Measurements from ENCODE around the gene GSG1L. TPM values are rescaled to one million over a fixed set of nuclear protein-coding genes. Genes with fewer than 3 reads are reported as not detected.

Gene GSG1L
- total RNA-seq, 1 experiment from 2014 or later, result not detected

- H3K9ac ChIP-seq (ENCODE audit: low read length), result no peak overlapping the region
- H4K20me1 ChIP-seq (ENCODE audit: insufficient read depth, low read depth, low read length), result no peaks in the 10 kb centered on the region
- no peak overlapping the region for H2AFZ ChIP-seq (ENCODE audit: low read length)
- no peaks in the 10 kb centered on the region for H3K4me1 ChIP-seq (ENCODE audit: low read length)
- H3K9me2 ChIP-seq (replicated peaks; ENCODE audit: insufficient read depth, low read length), result no peaks in the 10 kb centered on the region
- no peak overlapping the region for H3K4me2 ChIP-seq (ENCODE audit: low read depth, low read length, poor library complexity, severe bottlenecking)
- no peaks in the 10 kb centered on the region for H3K27me3 ChIP-seq (ENCODE audit: low read length)
- H3K4me3 ChIP-seq (ENCODE audit: low read length), result no peak overlapping the region
- no peaks in the 10 kb centered on the region for H3K9me3 ChIP-seq (ENCODE audit: low read length)
- no peaks in the 10 kb centered on the region for H3K36me3 ChIP-seq (ENCODE audit: insufficient read depth, low read length)
- H3K79me2 ChIP-seq (ENCODE audit: low read length), result no peaks in the 10 kb centered on the region
- DNase-seq, result no peak
- no peak overlapping the region for H3K27ac ChIP-seq (ENCODE audit: low read length)
Measured at GRCh38 chr16:27751676-27752075, 311.8 kb downstream of the GSG1L start.

GRCh38 chr16:27751233-27751632, 312.3 kb downstream of the GSG1L start:
- H3K4me1 ChIP-seq (ENCODE audit: low read length), result no peaks in the 10 kb centered on the region
- no peaks in the 10 kb centered on the region for H4K20me1 ChIP-seq (ENCODE audit: insufficient read depth, low read depth, low read length)
- no peaks in the 10 kb centered on the region for H3K27me3 ChIP-seq (ENCODE audit: low read length)
- no peak for DNase-seq
- H3K4me3 ChIP-seq (ENCODE audit: low read length), result no peak overlapping the region
- H3K79me2 ChIP-seq (ENCODE audit: low read length), result no peaks in the 10 kb centered on the region
- H3K9ac ChIP-seq (ENCODE audit: low read length), result no peak overlapping the region
- H2AFZ ChIP-seq (ENCODE audit: low read length), result no peak overlapping the region
- no peak overlapping the region for H3K4me2 ChIP-seq (ENCODE audit: low read depth, low read length, poor library complexity, severe bottlenecking)
- H3K9me3 ChIP-seq (ENCODE audit: low read length), result no peaks in the 10 kb centered on the region
- H3K9me2 ChIP-seq (replicated peaks; ENCODE audit: insufficient read depth, low read length), result no peaks in the 10 kb centered on the region
- H3K27ac ChIP-seq (ENCODE audit: low read length), result no peak overlapping the region
- no peaks in the 10 kb centered on the region for H3K36me3 ChIP-seq (ENCODE audit: insufficient read depth, low read length)

- no peaks in the 10 kb centered on the region for H3K9me2 ChIP-seq (replicated peaks; ENCODE audit: insufficient read depth, low read length)
- H3K9me3 ChIP-seq (ENCODE audit: low read length), result no peaks in the 10 kb centered on the region
- H3K36me3 ChIP-seq (ENCODE audit: insufficient read depth, low read length), result no peaks in the 10 kb centered on the region
- H4K20me1 ChIP-seq (ENCODE audit: insufficient read depth, low read depth, low read length), result no peaks in the 10 kb centered on the region
- no peak overlapping the region for H3K9ac ChIP-seq (ENCODE audit: low read length)
- no peaks in the 10 kb centered on the region for H3K79me2 ChIP-seq (ENCODE audit: low read length)
- H2AFZ ChIP-seq (ENCODE audit: low read length), result no peak overlapping the region
- H3K27me3 ChIP-seq (ENCODE audit: low read length), result no peaks in the 10 kb centered on the region
- DNase-seq, result no peak
- no peaks in the 10 kb centered on the region for H3K4me1 ChIP-seq (ENCODE audit: low read length)
- H3K27ac ChIP-seq (ENCODE audit: low read length), result no peak overlapping the region
- H3K4me2 ChIP-seq (ENCODE audit: low read depth, low read length, poor library complexity, severe bottlenecking), result no peak overlapping the region
- no peak overlapping the region for H3K4me3 ChIP-seq (ENCODE audit: low read length)
Measured at GRCh38 chr16:27749946-27750345, 313.6 kb downstream of the GSG1L start.

GRCh38 chr16:27749547-27749875, 314.0 kb downstream of the GSG1L start:
- Histone ChIP-seq H3K4me2 (ENCODE audit: low read depth, low read length, poor library complexity, severe bottlenecking) (no peak overlapping the region), H3K9me3 (ENCODE audit: low read length) (no peaks in the 10 kb centered on the region), H3K4me1 (ENCODE audit: low read length) (no peaks in the 10 kb centered on the region), H3K4me3 (ENCODE audit: low read length) (no peak overlapping the region), H3K9me2 (replicated peaks; ENCODE audit: insufficient read depth, low read length) (no peaks in the 10 kb centered on the region), H3K36me3 (ENCODE audit: insufficient read depth, low read length) (no peaks in the 10 kb centered on the region), H3K27me3 (ENCODE audit: low read length) (no peaks in the 10 kb centered on the region), H4K20me1 (ENCODE audit: insufficient read depth, low read depth, low read length) (no peaks in the 10 kb centered on the region), H2AFZ (ENCODE audit: low read length) (no peak overlapping the region), H3K9ac (ENCODE audit: low read length) (no peak overlapping the region), H3K79me2 (ENCODE audit: low read length) (no peaks in the 10 kb centered on the region), H3K27ac (ENCODE audit: low read length) (no peak overlapping the region)
- no peak for DNase-seq

- 0 out of 2 replicates have a peak overlapping the region, but pooled peaks have one; percentile 15 for H2AFZ ChIP-seq (ENCODE audit: low read length)
- H3K4me3 ChIP-seq (ENCODE audit: low read length), result no peak overlapping the region
- no peak overlapping the region for H3K27ac ChIP-seq (ENCODE audit: low read length)
- H3K4me2 ChIP-seq (ENCODE audit: low read depth, low read length, poor library complexity, severe bottlenecking), result no peak overlapping the region
- no peaks in the 10 kb centered on the region for H3K27me3 ChIP-seq (ENCODE audit: low read length)
- no peak overlapping the region for H3K9ac ChIP-seq (ENCODE audit: low read length)
- no peaks in the 10 kb centered on the region for H3K79me2 ChIP-seq (ENCODE audit: low read length)
- H3K4me1 ChIP-seq (ENCODE audit: low read length), result no peaks in the 10 kb centered on the region
- H3K36me3 ChIP-seq (ENCODE audit: insufficient read depth, low read length), result no peaks in the 10 kb centered on the region
- no peaks in the 10 kb centered on the region for H4K20me1 ChIP-seq (ENCODE audit: insufficient read depth, low read depth, low read length)
- H3K9me3 ChIP-seq (ENCODE audit: low read length), result no peaks in the 10 kb centered on the region
- no peaks in the 10 kb centered on the region for H3K9me2 ChIP-seq (replicated peaks; ENCODE audit: insufficient read depth, low read length)
- peak; percentile 72 for DNase-seq
Measured at GRCh38 chr16:27748868-27749546, 314.5 kb downstream of the GSG1L start.

- Histone ChIP-seq H3K4me1 (ENCODE audit: low read length) (no peaks in the 10 kb centered on the region), H3K36me3 (ENCODE audit: insufficient read depth, low read length) (no peaks in the 10 kb centered on the region), H3K9me3 (ENCODE audit: low read length) (no peaks in the 10 kb centered on the region), H3K9ac (ENCODE audit: low read length) (no peak overlapping the region), H4K20me1 (ENCODE audit: insufficient read depth, low read depth, low read length) (no peaks in the 10 kb centered on the region), H2AFZ (ENCODE audit: low read length) (no peak overlapping the region), H3K27ac (ENCODE audit: low read length) (no peak overlapping the region), H3K4me3 (ENCODE audit: low read length) (no peak overlapping the region), H3K9me2 (replicated peaks; ENCODE audit: insufficient read depth, low read length) (no peaks in the 10 kb centered on the region), H3K4me2 (ENCODE audit: low read depth, low read length, poor library complexity, severe bottlenecking) (no peak overlapping the region), H3K79me2 (ENCODE audit: low read length) (no peaks in the 10 kb centered on the region), H3K27me3 (ENCODE audit: low read length) (no peaks in the 10 kb centered on the region)
- no peak for DNase-seq
Measured at GRCh38 chr16:27747946-27748345, 315.6 kb downstream of the GSG1L start.

- Histone ChIP-seq H4K20me1 (ENCODE audit: insufficient read depth, low read depth, low read length) (no peaks in the 10 kb centered on the region), H3K4me2 (ENCODE audit: low read depth, low read length, poor library complexity, severe bottlenecking) (no peak overlapping the region), H3K9ac (ENCODE audit: low read length) (no peak overlapping the region), H3K9me2 (replicated peaks; ENCODE audit: insufficient read depth, low read length) (no peaks in the 10 kb centered on the region), H3K27ac (ENCODE audit: low read length) (no peak overlapping the region), H3K4me1 (ENCODE audit: low read length) (no peaks in the 10 kb centered on the region), H3K9me3 (ENCODE audit: low read length) (no peaks in the 10 kb centered on the region), H3K79me2 (ENCODE audit: low read length) (no peaks in the 10 kb centered on the region), H2AFZ (ENCODE audit: low read length) (no peak overlapping the region), H3K4me3 (ENCODE audit: low read length) (no peak overlapping the region), H3K27me3 (ENCODE audit: low read length) (no peaks in the 10 kb centered on the region), H3K36me3 (ENCODE audit: insufficient read depth, low read length) (no peaks in the 10 kb centered on the region)
- no peak for DNase-seq
Measured at GRCh38 chr16:27746076-27746855, 317.2 kb downstream of the GSG1L start.

GRCh38 chr16:27745348-27745747, 318.2 kb downstream of the GSG1L start:
- no peak overlapping the region for H2AFZ ChIP-seq (ENCODE audit: low read length)
- no peaks in the 10 kb centered on the region for H3K9me3 ChIP-seq (ENCODE audit: low read length)
- H3K27ac ChIP-seq (ENCODE audit: low read length), result no peak overlapping the region

More at GRCh38 chr16:27745348-27745747, 318.2 kb downstream of the GSG1L start:
- no peaks in the 10 kb centered on the region for H3K4me1 ChIP-seq (ENCODE audit: low read length)
- no peaks in the 10 kb centered on the region for H4K20me1 ChIP-seq (ENCODE audit: insufficient read depth, low read depth, low read length)
- DNase-seq, result no peak
- H3K4me3 ChIP-seq (ENCODE audit: low read length), result no peak overlapping the region
- H3K9ac ChIP-seq (ENCODE audit: low read length), result no peak overlapping the region
- H3K9me2 ChIP-seq (replicated peaks; ENCODE audit: insufficient read depth, low read length), result no peaks in the 10 kb centered on the region
- no peaks in the 10 kb centered on the region for H3K79me2 ChIP-seq (ENCODE audit: low read length)
- H3K36me3 ChIP-seq (ENCODE audit: insufficient read depth, low read length), result no peaks in the 10 kb centered on the region
- H3K27me3 ChIP-seq (ENCODE audit: low read length), result no peaks in the 10 kb centered on the region
- no peak overlapping the region for H3K4me2 ChIP-seq (ENCODE audit: low read depth, low read length, poor library complexity, severe bottlenecking)
